GM21717 (cell line): ENCODE data around the gene TCF4.

Experiments used
- ATAC-seq: cut with Tn5 transposase; IDR thresholded peaks from one replicate; pipeline ENCODE4 v1.9.1; 2021; ENCODE audit warnings: mild to moderate bottlenecking, moderate library complexity; ENCODE audit not compliant: unreplicated experiment

TCF4 gene

DNA sequence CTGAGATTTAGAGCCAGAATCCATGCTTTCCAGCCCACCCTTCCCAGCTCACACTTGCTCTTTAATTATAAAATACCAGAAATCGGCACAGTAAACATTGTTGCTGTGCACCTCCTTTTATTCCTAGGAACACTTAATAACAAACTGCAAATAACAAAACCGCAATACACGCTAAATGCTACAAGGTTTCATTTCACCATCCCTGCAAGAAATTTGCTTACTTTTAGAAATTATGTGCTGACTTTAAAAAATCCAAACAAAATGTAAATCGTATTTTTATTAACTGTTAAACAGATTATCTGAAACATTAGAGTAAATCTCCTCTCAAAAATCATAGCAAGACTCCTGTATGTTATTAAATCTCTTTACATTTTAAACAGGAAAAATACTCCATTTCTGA lies 79.3 kb downstream of the TCF4 start:
- ATAC-seq: no peak

DNA sequence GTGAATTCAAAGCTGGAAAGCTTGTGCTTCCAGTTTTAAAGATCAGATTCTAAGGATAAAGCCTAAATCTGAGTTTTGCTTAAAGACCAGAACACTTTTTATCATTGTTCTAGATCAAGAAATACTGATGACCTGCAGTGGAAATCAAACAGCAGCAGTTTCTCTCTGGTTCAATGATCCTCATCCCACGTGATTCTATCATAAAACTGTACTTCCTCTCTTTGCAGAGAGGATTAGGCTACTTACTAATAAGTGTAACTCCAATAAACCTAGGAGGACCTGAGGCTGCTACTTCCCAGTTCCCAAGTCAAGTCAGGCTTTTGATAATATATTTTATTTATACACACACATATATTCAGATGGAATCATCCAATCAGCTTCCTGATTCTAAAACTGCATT lies 81.9 kb downstream of the TCF4 start:
- no peak for ATAC-seq

DNA sequence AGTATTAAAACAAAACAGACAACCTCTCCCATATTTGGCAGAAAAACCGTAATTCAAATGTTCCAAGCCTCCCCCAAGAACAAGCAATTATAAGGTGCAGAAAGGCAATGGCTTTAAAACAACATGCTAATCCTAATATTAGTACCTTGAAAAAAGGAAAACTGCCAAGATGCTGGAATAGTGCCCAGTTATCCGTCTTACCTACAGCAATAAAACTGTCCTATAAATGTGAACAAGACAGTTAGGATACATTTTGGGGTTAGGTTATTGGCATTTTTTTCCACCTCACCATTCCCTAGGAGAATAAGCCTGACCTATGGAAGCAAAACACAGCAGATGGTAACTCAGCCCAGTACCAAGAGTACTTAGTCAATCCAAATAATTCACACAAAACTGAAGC lies 83.2 kb downstream of the TCF4 start:
- no peak for ATAC-seq

DNA sequence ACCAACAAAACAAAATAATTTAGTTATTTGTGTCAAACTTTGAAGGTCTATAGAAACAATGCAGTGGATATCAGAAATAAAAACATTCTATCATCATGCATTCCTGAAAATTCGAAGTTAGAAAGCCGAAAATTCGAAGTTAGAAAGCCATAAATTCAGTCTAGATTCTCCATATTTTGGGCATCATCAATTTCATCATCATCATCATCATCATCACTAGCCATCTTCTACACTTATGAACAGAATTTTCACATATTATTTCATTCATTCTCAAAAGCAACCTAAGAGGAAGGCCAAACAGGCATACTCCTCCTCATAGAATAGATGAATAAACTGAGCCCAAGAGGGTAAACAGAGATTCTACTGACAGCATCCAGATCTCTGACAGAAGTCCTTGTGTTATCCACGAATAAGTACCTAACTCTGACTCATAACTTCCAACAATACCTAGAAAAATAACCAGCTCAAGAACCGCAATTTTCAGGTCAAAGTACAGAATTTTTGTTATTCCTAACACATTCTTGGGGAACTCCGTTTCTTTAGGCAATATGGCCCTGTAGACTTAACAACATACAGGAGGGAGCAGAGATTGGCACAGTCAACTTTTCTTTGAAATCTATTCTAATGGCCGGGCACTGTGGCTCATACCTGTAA lies 84.7 kb downstream of the TCF4 start:
- no peak for ATAC-seq

DNA sequence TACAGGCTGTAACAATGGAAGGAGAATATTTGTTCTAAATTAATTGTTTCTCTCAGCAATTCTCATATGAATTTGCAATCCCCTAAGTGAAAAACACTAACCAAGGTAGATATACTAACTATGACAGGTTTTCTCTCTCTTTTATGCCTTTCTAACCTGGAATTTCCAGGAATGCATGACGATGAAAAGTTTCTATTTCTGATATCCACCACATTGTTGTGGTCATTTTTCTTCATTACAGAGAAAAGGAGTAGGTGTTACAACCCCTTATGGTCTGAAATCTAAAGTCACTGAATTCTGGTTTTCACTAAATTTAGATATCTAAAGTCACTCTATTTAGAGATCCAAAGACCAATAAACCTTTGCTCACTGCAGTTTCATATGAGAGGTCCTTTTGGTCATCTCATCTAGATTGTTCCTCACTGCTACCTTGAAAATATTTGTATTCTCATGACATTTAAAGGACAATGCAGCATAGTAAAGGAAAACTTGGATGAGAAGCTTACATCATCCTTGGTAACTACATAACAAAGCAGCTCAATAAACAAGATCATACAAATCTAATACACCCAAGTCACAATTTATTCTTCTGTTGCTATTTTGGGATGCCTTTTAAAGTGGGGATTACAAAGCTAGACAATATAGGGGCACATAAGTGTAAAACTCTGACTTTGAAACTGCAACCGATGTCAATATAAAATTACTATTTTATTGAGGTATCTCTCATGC lies 85.8 kb downstream of the TCF4 start:
- no peak for ATAC-seq

DNA sequence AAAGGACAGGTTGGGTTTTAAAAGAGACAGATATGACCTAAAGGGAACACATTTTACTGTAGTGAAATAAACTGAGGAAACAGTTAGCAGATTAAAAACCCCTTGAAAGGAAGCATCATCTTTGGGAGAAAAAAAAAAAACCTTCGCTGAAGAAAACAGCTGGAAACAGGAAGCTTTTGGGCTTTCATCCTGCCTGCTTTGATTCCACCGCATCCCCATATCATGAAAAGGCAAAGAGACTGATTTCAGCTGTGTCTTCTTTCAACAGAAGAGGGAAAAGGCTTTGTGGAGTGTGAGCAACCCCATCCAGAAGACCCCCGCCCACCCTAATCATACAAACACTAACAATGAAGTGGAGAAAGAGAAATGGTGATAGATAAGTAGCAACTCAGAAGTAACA lies 86.4 kb downstream of the TCF4 start:
- no peak for ATAC-seq

DNA sequence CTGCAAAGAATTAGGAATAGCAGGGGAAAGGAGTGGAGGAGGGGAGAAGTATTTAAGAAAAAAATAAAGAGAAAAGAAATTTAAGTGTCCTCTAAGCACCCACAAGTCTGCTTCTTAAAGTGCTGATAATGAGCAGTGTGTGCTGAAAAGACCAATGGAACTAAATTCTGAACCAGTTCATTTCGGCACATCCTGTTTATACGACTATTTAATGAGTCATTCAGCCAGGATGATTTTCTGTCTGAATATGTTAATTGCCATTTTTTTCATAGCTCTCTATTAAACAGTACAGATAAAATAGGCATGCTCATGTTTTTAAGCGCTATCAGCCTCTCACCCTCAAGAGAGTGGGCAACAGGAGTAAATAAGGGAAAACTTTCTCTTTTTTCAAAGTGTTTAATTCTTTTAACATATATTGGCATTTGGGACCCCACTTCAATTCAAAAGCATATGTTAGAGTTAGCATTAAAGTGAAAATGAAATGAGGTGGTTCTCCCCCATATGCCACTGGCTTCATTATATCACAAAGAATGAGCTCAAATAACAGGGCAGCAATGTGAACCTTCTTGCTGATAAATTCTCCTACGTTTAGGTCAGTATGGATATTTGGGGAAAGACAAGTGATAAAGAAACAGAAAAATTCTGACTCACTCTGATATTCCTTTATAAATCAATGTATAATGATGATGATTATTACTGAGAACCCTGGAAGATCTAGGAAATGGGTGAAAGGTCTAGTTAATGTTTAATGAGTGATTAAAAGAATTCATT lies 87.5 kb downstream of the TCF4 start:
- no peak for ATAC-seq

DNA sequence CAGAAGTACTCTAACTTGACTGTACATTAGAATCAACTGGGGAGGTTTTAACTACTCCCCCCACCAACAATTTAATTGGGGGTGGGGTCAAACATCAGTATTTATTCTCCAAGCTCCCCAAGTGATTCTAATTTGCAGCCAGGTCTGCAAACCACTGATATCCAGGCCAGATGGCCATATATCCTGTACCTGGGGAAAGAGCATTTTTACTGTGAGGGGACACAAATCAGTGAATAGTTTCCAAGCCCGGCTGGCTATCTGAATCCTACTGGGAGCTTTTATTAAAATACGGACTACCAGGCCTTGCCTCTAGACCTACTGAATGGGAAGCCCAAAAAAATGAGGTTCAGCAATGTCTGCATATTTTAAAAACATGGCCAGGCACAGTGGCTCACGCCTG lies 88.5 kb downstream of the TCF4 start:
- ATAC-seq: no peak

DNA sequence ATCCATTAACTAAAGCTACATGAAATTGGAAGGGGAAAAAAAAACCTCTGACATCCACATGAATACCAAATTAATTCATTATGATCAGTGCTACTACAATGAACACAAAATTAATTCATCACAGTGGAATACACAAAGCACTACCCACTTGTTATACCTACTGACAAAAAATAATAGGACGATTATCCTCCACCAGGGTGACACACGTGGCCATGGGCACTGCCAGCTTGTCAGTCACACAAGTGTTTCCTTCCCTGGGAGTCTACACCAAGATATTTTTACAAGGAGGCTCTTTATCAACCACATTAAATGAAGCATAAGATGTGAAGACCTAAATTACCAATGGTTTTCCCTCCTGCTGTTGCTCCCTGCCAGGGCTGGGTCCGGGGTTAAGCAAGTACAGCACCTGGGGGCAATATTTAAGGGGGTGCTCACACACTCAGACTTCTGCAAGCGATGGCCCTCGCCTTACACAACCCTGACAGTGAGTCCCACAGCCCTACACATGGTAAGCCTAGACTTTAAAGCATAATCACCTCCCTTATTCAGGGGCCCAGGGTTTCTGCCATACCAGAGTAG lies 90.1 kb downstream of the TCF4 start:
- no peak for ATAC-seq

DNA sequence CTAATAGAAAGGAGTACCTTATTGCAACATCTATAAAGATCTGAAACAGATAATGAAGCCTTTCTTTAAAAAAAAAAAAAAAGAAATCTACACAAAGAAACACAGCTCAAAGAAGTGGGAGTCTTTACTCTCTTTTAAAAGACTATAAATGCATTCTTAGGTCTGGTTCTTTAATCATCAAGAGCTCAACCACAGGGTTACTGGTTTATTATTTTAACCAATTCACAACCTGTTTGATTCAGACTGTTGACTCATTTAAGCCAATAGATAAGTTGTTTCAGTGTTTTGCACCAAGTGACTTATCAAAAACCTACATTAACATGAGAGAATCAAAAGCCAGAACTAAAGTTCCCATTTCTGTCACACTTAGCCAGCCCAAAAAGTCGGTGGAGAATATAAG lies 93.1 kb downstream of the TCF4 start:
- no peak for ATAC-seq

DNA sequence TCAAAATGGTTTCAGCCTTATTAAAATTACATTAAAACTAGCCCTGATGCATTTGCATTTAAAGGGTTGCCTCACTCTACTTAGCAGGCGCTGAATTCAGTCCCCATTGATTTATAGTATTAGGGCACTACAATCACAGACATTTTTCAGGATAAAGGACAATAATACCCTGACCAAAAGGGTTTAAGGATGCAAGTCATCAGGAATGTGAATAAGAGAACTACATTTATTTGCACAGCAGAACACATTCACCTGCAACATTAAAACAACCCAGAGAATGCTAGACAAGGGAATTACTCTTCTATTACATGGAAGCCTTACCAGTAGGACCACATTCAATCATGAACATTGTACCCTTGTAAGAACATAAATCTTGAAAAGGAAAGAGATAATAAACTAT lies 93.6 kb downstream of the TCF4 start:
- no peak for ATAC-seq

DNA sequence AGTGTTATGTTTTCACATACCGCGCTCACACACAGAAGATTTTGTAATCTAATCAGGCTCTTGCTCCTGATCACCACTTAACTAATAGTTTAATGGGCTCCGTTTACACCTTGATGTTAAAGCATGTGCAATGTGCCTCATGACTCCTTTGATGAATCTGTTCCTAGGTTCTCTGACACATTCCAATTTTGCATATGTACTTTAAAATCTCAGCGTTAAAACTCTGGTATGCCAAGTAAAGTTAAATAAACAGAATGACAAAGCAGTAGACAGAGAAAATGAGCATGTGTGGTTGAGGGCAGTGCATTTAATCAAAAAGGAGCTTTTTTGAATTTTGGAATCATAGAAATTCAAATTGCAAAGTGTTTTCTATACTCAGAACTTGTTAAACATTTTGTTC lies 96.4 kb downstream of the TCF4 start:
- ATAC-seq: no peak

DNA sequence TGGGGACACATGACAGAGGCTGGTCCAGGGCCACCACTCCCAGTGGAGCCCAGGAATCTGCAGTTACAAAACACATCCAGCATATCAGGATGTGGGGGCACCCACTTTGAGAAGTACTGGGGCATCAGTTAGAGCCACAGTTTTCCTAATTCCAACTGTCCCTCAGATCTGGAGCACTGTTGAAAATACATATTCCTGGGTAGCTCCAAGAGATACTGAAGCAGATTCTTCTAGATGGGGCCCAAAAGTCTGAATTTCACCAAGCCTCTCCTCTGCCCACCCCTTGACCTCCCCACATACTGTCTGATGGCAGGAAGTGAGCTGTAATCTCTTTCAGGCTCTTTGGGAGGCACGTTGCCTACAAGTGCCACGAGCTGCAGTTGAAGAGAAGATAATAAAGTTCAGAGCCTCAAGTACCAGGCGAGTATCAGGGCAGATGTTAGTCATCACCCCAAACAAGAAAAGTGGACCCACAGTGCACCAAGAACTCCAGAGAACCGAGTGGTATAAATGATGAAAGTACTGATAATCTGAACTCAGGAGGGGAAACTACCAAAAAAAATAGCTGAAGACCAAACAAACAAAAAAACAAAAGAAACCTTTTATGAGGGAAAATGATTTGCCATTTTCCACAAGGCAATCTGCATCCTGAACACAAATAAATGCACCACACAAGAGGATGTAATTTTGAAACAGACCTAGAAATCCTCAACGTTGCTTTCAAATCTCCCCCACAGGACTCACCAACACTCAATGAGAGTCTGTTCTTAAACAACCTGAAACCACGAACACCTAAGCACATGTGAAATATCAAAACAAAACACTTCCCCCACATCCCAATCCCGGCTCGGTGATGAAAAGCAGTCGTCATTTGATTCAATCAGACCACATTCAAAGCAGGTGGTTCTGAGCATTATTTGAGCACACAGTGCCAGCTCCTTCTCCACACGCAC lies 98.7 kb downstream of the TCF4 start:
- peak; percentile 86 for ATAC-seq

DNA sequence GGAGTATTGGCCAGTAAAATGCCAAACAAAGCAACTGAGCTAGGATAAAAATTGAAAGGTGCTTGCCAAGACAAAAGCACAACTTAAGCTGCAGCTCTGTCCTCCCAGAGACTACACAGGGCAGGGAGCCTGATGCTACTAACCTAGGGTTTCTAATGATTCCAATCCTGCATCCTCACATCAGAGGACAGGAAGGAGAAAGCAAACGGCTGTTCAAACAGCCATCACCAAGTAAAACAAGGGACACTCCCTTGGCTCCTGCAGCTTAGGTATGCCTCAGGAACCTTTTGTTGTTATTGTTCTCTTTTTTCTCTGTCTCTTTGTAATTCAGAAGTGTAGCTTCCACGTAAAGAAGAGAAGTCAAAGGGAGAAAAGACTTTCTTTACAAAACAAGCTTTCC lies 99.5 kb downstream of the TCF4 start:
- no peak for ATAC-seq

DNA sequence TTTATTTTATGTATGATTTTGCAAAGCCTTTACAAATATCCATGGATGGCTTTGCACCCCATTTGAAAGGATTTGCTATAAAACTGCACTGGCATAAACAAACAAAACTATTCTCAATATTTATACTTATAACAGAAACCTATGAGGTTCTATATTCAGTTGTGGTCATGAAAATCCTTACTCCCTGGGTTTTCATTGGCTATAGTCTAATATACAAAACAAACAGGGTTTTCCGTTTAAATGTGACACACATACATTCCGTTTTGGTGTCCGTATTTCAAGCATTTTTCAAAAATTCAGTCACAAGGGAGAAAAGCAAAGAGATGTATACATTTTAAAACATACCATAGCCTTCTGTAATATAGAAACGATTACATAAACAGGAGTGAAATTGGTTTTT lies 100.0 kb downstream of the TCF4 start:
- no peak for ATAC-seq

DNA sequence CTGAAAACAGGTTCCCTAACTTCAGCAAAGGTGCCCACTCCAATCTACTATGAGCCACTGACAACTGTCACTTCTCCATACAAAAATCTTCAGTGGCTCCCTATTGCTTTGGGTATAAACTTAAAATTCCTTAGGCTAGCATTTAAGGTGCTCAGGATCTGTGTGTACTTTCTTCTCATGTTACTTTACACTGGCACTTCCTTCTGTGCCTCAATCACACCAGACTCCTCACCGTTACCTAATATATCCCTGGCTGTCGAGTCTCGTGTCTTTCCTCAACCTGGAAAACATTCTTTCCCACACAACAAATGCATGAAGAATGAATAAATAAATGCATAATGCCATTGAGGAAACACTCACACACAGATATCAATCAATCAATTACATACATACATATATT lies 101.1 kb downstream of the TCF4 start:
- ATAC-seq: no peak

DNA sequence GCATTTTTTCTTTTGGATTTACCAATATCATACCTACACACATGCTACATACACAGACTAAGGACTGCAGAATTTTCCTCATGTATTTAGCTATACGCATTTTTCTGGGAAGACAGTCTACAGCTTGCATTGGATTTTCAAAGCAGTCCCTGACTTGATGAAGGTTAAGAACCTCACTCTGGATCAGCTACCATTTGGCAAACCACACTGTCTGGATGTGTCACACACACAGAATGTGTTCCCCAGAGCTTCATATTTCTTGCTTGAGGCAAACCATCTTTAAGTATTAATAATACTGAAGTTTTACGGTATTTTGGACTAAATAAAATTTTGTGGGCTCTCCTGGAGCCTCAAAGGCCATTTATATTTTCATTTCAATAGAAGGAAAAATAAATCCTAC lies 102.3 kb downstream of the TCF4 start:
- no peak for ATAC-seq

DNA sequence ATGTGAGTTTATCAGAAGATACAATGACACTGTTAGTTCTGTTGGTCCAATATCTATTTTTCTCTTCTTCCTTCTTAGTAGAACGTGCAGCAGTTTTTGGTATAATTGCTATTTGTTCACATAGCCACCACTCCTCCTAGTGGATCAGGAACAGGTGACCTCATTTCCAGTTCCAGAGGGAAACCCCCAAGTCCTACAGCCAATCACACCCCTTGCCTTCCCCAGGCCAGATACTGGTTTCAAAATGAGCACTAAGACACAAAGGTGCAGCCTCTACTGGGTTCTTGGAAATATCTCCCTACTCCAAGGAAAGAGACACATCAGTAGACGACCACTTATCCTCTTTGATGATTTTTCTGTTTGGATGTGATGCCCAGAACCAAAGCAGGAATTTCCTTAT lies 103.2 kb downstream of the TCF4 start:
- no peak for ATAC-seq

DNA sequence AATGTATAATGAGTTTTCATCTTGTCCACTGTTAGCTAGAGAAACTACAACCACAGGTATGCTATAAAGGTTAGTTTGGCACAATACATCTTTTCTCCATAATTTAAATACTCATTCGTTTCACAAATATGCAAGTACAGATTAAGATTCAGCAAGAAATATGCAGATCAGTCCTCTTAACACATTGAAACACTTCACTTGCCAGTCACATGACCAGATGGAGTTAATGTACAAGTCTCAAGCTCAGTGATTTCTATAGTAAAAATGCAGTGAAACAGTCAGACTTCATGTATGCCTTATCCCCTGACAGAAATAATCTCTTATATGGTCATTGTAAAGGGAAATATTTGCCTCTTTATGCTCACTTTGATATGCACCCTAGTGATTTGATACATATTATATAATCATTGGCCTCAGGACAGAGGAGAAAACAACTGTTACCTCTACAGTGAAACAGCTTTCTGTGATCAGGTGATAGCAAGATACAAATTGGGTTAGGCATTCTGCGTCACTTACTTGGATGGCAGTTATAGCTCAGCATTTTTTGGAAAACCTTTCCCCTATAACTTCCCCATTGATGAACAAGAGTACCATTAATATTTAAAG lies 104.6 kb downstream of the TCF4 start:
- ATAC-seq: no peak
